Endothelial cell of umbilical vein (primary cell): Measurements from ENCODE around the gene MARF1. TPM values are rescaled to one million over a fixed set of nuclear protein-coding genes. Genes with fewer than 3 reads are reported as not detected.

Experiments
- BruUV-seq: library from RNA; stranded (reverse); fragments of 400-500 nt; replicated peaks from 2 replicates; lab custom pipeline; 2021; lab: Mats Ljungman, UMichigan
- CTCF ChIA-PET: fragments of 300-600, 350-600 bp; sonication (Branson Sonifier 250); formaldehyde crosslinking; loops from one replicate; lab custom pipeline; 2021; ENCODE audit warnings: antibody characterized with exemption, inconsistent platforms; lab: Charles Lee
- POLR2A ChIA-PET: fragments of 300-600, 350-600 bp; sonication (Branson Sonifier 250); formaldehyde crosslinking; loops from one replicate; lab custom pipeline; 2021; ENCODE audit warnings: antibody characterized with exemption, inconsistent platforms; lab: Charles Lee
- DNase-seq: peaks from one replicate; pipeline ENCODE4 v3.0.0-alpha.2; 2011; ENCODE audit warnings: low read depth, low spot score
- FAIRE-seq: peaks from 2 replicates; lab custom pipeline; 2011; peaks lifted over from hg19 to GRCh38; lab: Jason Lieb, UNC
- H2AFZ ChIP-seq: 2 replicates; pipeline ENCODE4 v1.6.0; 2012; ENCODE audit warnings: low read depth, low read length, control low read depth, inconsistent platforms
- H3K27ac ChIP-seq: 2 replicates; pipeline ENCODE4 v1.5.1; 2011; ENCODE audit warnings: low read depth, mild to moderate bottlenecking, control low read depth, low read length, moderate library complexity; ENCODE audit not compliant: insufficient read depth
- H3K27me3 ChIP-seq, 2 experiments: 2 replicates each; pipeline versions ENCODE4 v1.6.0 to v1.6.1; 2011; ENCODE audit warnings: low read length in 2 of 2, mixed read lengths in 1 of 2; ENCODE audit not compliant: control insufficient read depth in 2 of 2, insufficient read depth in 2 of 2
- H3K36me3 ChIP-seq, 2 experiments: 2 replicates in 1 of 2; 3 replicates in 1 of 2; pipeline ENCODE4 v1.5.1; 2011; ENCODE audit warnings: low read length in 2 of 2, mild to moderate bottlenecking in 1 of 2, moderate library complexity in 1 of 2; ENCODE audit not compliant: control insufficient read depth in 2 of 2, insufficient read depth in 2 of 2; ENCODE audit errors: extremely low read depth in 1 of 2
- H3K4me1 ChIP-seq: 3 replicates; pipeline ENCODE4 v1.5.1; 2011; ENCODE audit warnings: mild to moderate bottlenecking, low read length; ENCODE audit not compliant: control insufficient read depth, insufficient read depth; ENCODE audit errors: extremely low read depth
- H3K4me2 ChIP-seq: 2 replicates; pipeline ENCODE4 v1.6.1; 2011; ENCODE audit warnings: low read length, control low read depth, mixed read lengths; ENCODE audit not compliant: insufficient read depth
- H3K4me3 ChIP-seq, 3 experiments: fragments of 200-600 bp in 1 of 3; sonication (generic), shearing (Covaris generic) in 1 of 3; replicated peaks in 1 of 3; 2 replicates each; pipeline ENCODE4 v1.5.1; 2011 to 2016; ENCODE audit warnings: control low read depth in 3 of 3, low read length in 3 of 3, mild to moderate bottlenecking in 2 of 3, inconsistent platforms in 1 of 3, low read depth in 1 of 3, moderate library complexity in 1 of 3; ENCODE audit not compliant: insufficient read depth in 1 of 3
- H3K79me2 ChIP-seq: 2 replicates; pipeline ENCODE4 v1.6.0; 2012; ENCODE audit warnings: low read length, inconsistent platforms; ENCODE audit not compliant: control insufficient read depth, insufficient read depth
- H3K9ac ChIP-seq: replicated peaks from 2 replicates; pipeline ENCODE3; 2011; ENCODE audit warnings: low read length, control low read depth; ENCODE audit not compliant: insufficient read depth; ENCODE audit errors: extremely low read depth
- H3K9me1 ChIP-seq: replicated peaks from 3 replicates; pipeline ENCODE4 v1.6.0; 2011; ENCODE audit warnings: mild to moderate bottlenecking, low read length; ENCODE audit not compliant: control insufficient read depth, insufficient read depth; ENCODE audit errors: extremely low read depth
- H3K9me3 ChIP-seq: replicated peaks from 2 replicates; pipeline ENCODE4 v1.5.1; 2012; ENCODE audit warnings: low read length, inconsistent platforms; ENCODE audit not compliant: control insufficient read depth, insufficient read depth
- H4K20me1 ChIP-seq: replicated peaks from 2 replicates; pipeline ENCODE3; 2011; ENCODE audit warnings: mild to moderate bottlenecking, low read length; ENCODE audit not compliant: control insufficient read depth, insufficient read depth; ENCODE audit errors: extremely low read depth
- CTCF ChIP-seq, 2 donors: IDR thresholded peaks; 1 replicate in 1 of 2; 2 replicates in 1 of 2; pipeline ENCODE4 v1.5.1; 2011; ENCODE audit warnings: low read length in 2 of 2, mild to moderate bottlenecking in 2 of 2, moderate library complexity in 2 of 2, control low read depth in 1 of 2, inconsistent platforms in 1 of 2, low read depth in 1 of 2; ENCODE audit not compliant: insufficient read depth in 1 of 2; ENCODE audit errors: extremely low read depth in 1 of 2
- EZH2 ChIP-seq: IDR thresholded peaks from 2 replicates; pipeline ENCODE4 v1.6.1; 2012; ENCODE audit warnings: borderline replicate concordance, low read depth, mild to moderate bottlenecking, moderate library complexity, low read length, inconsistent platforms; ENCODE audit not compliant: severe bottlenecking
- FOS ChIP-seq: IDR thresholded peaks from 2 replicates; pipeline ENCODE4 v1.6.1; 2011; ENCODE audit warnings: mild to moderate bottlenecking, low read length, moderate library complexity, borderline replicate concordance; ENCODE audit not compliant: insufficient read depth
- GATA2 ChIP-seq: IDR thresholded peaks from 2 replicates; pipeline ENCODE4 v1.7.0; 2011; ENCODE audit warnings: low read depth, mild to moderate bottlenecking, moderate library complexity, mixed read lengths, low read length; ENCODE audit not compliant: insufficient read length, insufficient read depth
- dilution Hi-C: fragments of 300-500 bp; cut with MboI; formaldehyde crosslinking; loops from one replicate; pipeline ENCODE4 v1.15.0; 2019; ENCODE audit warnings: low sequenced_read_pairs; ENCODE audit not compliant: extremely low pct_ligation_motif_present
- intact Hi-C: fragments of 100-400 bp; cut with micrococcal nuclease; formaldehyde crosslinking; loops from one replicate; pipeline ENCODE4 v1.10.0; 2022
- polyA plus RNA-seq, 4 experiments: library from polyadenylated mRNA; depleted of rRNA in 3 of 4; stranded (reverse) in 3 of 4; unstranded in 1 of 4; fragments of >200 nt; gene quantifications; 2 replicates each; pipeline versions ENCODE4 v1.2.1 to v1.2.3, GENCODE V29; 2011 to 2012; ENCODE audit warnings: missing spikeins in 1 of 4
- total RNA-seq: library from RNA; stranded (reverse); gene quantifications from 2 replicates; pipeline ENCODE4 v1.2.3, GENCODE V29; 2021

The MARF1 gene
- total and polyA plus RNA-seq, 2 donors (not counting 3 experiments of a cell fraction or from before 2014, with no cell fraction given) = 14.6 to 58.5 TPM

- ChIA-PET POLR2A (no interaction called here), CTCF (interaction anchor here (0.9 to 1.4 kb wide), 4 partner anchors 17 to 54 kb away, joined by 3 to 7 read pairs (median 4); no protein-coding TSS in a partner anchor)
- H3K27me3 ChIP-seq = peaks cover 0 to 2% of the 10 kb centered on the region in 2 experiments
- peak overlapping the region; percentile 71 for H2AFZ ChIP-seq
- no peak for TF ChIP-seq FOS
- no peak for TF ChIP-seq GATA2
- TF ChIP-seq CTCF (IDR thresholded peaks at IDR 0.05; ENCODE audit: extremely low read depth in 1 of 2, insufficient read depth in 1 of 2, low read depth in 1 of 2, low read length in 2 of 2) = no peak
- TF ChIP-seq EZH2 = no peak
- H3K9me3 ChIP-seq = no peaks in the 10 kb centered on the region
- DNase-seq = peak; percentile 43
- H3K4me1 ChIP-seq = peaks cover 14% of the 10 kb centered on the region
- H3K36me3 ChIP-seq = no peaks in the 10 kb centered on the region
- BruUV-seq = TSS peak; percentile 19
- H3K4me2 ChIP-seq = peak overlapping the region; percentile 53
- H3K79me2 ChIP-seq = peaks cover 51% of the 10 kb centered on the region
- peak overlapping the region; percentile 77 to 98 (median 83) for H3K4me3 ChIP-seq
- peak overlapping the region; percentile 81 for H3K9ac ChIP-seq
- H4K20me1 ChIP-seq = no peaks in the 10 kb centered on the region
- H3K9me1 ChIP-seq = no peaks in the 10 kb centered on the region
- peak overlapping the region; percentile 57 for H3K27ac ChIP-seq
- dilution Hi-C loops = no loop called here
- FAIRE-seq = peak; percentile 49
- intact Hi-C loops = loop anchor here (1.0 to 2.0 kb wide), 2 partner anchors 22 to 58 kb away; no protein-coding TSS in a partner anchor
Measured at GRCh38 chr16:15650698-15651171, 7.8 kb upstream of the MARF1 start.
